Liver (tissue), 9 donors: ENCODE measurements around the gene UMODL1. TPM values are rescaled to one million over a fixed set of nuclear protein-coding genes. Genes with fewer than 3 reads are reported as not detected.

Experiments
- DNase-seq: peaks from one replicate; pipeline ENCODE4 v3.0.0-alpha.2; 2017; ENCODE audit warnings: low spot score
- H3K27ac ChIP-seq, 2 donors: one replicate each; pipeline ENCODE4 v1.7.0; 2013; ENCODE audit warnings: inconsistent platforms in 2 of 2, low read length in 2 of 2, control low read depth in 1 of 2, low read depth in 1 of 2, mild to moderate bottlenecking in 1 of 2
- H3K27me3 ChIP-seq, 4 donors: one replicate each; pipeline versions ENCODE4 v1.6.1 to v1.7.0; 2013; ENCODE audit warnings: low read length in 3 of 4, inconsistent platforms in 1 of 4, mild to moderate bottlenecking in 1 of 4, moderate library complexity in 1 of 4; ENCODE audit not compliant: control insufficient read depth in 4 of 4, insufficient read depth in 4 of 4
- H3K36me3 ChIP-seq, 4 donors: one replicate each; pipeline versions ENCODE4 v1.6.1 to v1.7.0; 2013; ENCODE audit warnings: low read length in 3 of 4, mild to moderate bottlenecking in 3 of 4, low read depth in 1 of 4, moderate library complexity in 1 of 4; ENCODE audit not compliant: control insufficient read depth in 4 of 4, insufficient read depth in 3 of 4
- H3K4me1 ChIP-seq, 4 donors: one replicate each; pipeline versions ENCODE4 v1.6.1 to v1.7.0; 2013; ENCODE audit warnings: low read length in 3 of 4, mild to moderate bottlenecking in 3 of 4, moderate library complexity in 1 of 4; ENCODE audit not compliant: control insufficient read depth in 4 of 4, insufficient read depth in 4 of 4
- H3K4me3 ChIP-seq, 3 donors: one replicate each; pipeline versions ENCODE4 v1.6.1 to v1.7.0; 2013; ENCODE audit warnings: low read length in 3 of 3, control low read depth in 1 of 3, low read depth in 1 of 3, mild to moderate bottlenecking in 1 of 3
- H3K9ac ChIP-seq, 2 donors: one replicate each; pipeline ENCODE4 v1.7.0; 2013; ENCODE audit warnings: low read length in 2 of 2, mild to moderate bottlenecking in 2 of 2, moderate library complexity in 2 of 2, control low read depth in 1 of 2, low read depth in 1 of 2
- H3K9me3 ChIP-seq, 4 donors: one replicate each; pipeline versions ENCODE4 v1.6.1 to v1.7.0; 2013; ENCODE audit warnings: low read length in 3 of 4; ENCODE audit not compliant: control insufficient read depth in 4 of 4
- FOXA1 ChIP-seq: IDR thresholded peaks from 2 replicates; pipeline ENCODE4 v1.6.1; 2016; ENCODE audit warnings: antibody characterized with exemption
- FOXA2 ChIP-seq: IDR thresholded peaks from 2 replicates; pipeline ENCODE4 v1.6.1; 2016; ENCODE audit warnings: antibody characterized with exemption
- GABPA ChIP-seq, 2 donors: IDR thresholded peaks in 1 of 2; conservative IDR thresholded peaks in 1 of 2; 2 replicates each; pipeline ENCODE4 v1.6.1; 2016; ENCODE audit warnings: antibody characterized with exemption in 2 of 2, mild to moderate bottlenecking in 1 of 2, moderate library complexity in 1 of 2
- HNF4A ChIP-seq, 2 donors: conservative IDR thresholded peaks; 2 replicates each; pipeline ENCODE4 v1.6.1; 2016; ENCODE audit warnings: antibody characterized with exemption in 2 of 2, mild to moderate bottlenecking in 2 of 2
- NR2F2 ChIP-seq: IDR thresholded peaks from 2 replicates; pipeline ENCODE4 v1.6.1; 2016; ENCODE audit warnings: antibody characterized with exemption
- RAD21 ChIP-seq, 2 donors: IDR thresholded peaks; 2 replicates each; pipeline ENCODE4 v1.6.1; 2016; ENCODE audit warnings: antibody characterized with exemption in 2 of 2, mild to moderate bottlenecking in 2 of 2
- TAF1 ChIP-seq: conservative IDR thresholded peaks from 2 replicates; pipeline ENCODE4 v1.6.1; 2016; ENCODE audit warnings: antibody characterized with exemption, mild to moderate bottlenecking
- WGBS: extraction: QIAGEN DNeasy Blood & Tissue Kit; methylation state at CpG from one replicate; pipeline ENCODE4 v1.1.7; 2013; 5-methylcytosine and 5-hydroxymethylcytosine counted together
- polyA plus RNA-seq, 2 donors: library from polyadenylated mRNA; stranded (reverse) in 1 of 2; unstranded in 1 of 2; fragments of 200-250 nt in 1 of 2; fragments of >200 nt in 1 of 2; fragmentation: Nextera tagmentation in 1 of 2; extraction: Ambion mirVana in 1 of 2; gene quantifications; one replicate each; pipeline versions ENCODE4 v1.2.1 to v1.2.3, GENCODE V29; 2013 to 2015
- total RNA-seq, 2 donors: library from RNA; depleted of rRNA; stranded (reverse); fragments of >200 nt; gene quantifications; one replicate each; pipeline ENCODE4 v1.2.3, GENCODE V29; 2014
- TF ChIP-seq, protein P1 (sequence below): fragments of 150-350 bp; IDR thresholded peaks from 2 replicates; pipeline ENCODE4 v1.5.1; 2017; ENCODE audit warnings: improper control_type of control experiment, low read depth, low read length; ENCODE audit not compliant: missing input control
- TF ChIP-seq, protein P2 (sequence below): IDR thresholded peaks from 2 replicates; pipeline ENCODE4 v1.6.1; 2016; ENCODE audit warnings: antibody characterized with exemption
- TF ChIP-seq, protein P3 (sequence below): IDR thresholded peaks from 2 replicates; pipeline ENCODE4 v1.6.1; 2016; ENCODE audit warnings: antibody characterized with exemption
- TF ChIP-seq, protein P4 (sequence below): IDR thresholded peaks from 2 replicates; pipeline ENCODE4 v1.6.1; 2016; ENCODE audit warnings: antibody characterized with exemption, mild to moderate bottlenecking
- donor health status: healthy.
- donor health status: healthy.
- donor health status: healthy.
- donor health status: healthy.
- donor health status: healthy.

Gene UMODL1
- total and polyA plus RNA-seq, 4 donors: 0.08 to 0.14 (median 0.08) TPM; not detected in 1

DNA sequence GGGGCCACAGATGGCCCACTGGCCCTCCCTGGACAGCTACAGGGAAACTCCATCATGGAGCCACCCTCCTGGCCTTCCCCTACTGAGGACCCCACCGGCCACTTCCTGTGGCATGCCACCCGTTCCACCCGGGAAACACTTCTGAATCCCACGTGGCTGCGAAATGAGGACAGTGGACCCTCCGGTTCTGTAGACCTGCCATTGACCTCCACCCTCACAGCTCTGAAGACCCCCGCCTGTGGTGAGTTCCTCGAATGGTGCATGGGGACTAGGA is 40.3 kb downstream of the UMODL1 start:
- H3K27ac ChIP-seq: no peak overlapping the region
- peaks cover 0 to 2% (median 0%) of the 10 kb centered on the region in 4 donors for H3K4me1 ChIP-seq
- DNase-seq: no peak
- no peak for TF ChIP-seq TAF1
- TF ChIP-seq FOXA2: no peak
- TF ChIP-seq FOXA1: no peak
- TF ChIP-seq RAD21 (IDR thresholded peaks at IDR 0.05): no peak
- TF ChIP-seq, protein P1, sequence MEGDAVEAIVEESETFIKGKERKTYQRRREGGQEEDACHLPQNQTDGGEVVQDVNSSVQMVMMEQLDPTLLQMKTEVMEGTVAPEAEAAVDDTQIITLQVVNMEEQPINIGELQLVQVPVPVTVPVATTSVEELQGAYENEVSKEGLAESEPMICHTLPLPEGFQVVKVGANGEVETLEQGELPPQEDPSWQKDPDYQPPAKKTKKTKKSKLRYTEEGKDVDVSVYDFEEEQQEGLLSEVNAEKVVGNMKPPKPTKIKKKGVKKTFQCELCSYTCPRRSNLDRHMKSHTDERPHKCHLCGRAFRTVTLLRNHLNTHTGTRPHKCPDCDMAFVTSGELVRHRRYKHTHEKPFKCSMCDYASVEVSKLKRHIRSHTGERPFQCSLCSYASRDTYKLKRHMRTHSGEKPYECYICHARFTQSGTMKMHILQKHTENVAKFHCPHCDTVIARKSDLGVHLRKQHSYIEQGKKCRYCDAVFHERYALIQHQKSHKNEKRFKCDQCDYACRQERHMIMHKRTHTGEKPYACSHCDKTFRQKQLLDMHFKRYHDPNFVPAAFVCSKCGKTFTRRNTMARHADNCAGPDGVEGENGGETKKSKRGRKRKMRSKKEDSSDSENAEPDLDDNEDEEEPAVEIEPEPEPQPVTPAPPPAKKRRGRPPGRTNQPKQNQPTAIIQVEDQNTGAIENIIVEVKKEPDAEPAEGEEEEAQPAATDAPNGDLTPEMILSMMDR: no peak
- TF ChIP-seq, protein P2, sequence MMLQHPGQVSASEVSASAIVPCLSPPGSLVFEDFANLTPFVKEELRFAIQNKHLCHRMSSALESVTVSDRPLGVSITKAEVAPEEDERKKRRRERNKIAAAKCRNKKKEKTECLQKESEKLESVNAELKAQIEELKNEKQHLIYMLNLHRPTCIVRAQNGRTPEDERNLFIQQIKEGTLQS: no peak
- no peak for TF ChIP-seq NR2F2
- H3K36me3 ChIP-seq: no peaks in the 10 kb centered on the region
- no peak overlapping the region for H3K4me3 ChIP-seq
- H3K9me3 ChIP-seq: no peaks in the 10 kb centered on the region
- H3K9ac ChIP-seq: no peak overlapping the region
- H3K27me3 ChIP-seq: peaks cover 0 to 3% (median 0%) of the 10 kb centered on the region in 4 donors
- 85% methylated on average over 8 of the region's 8 CpGs for WGBS

DNA sequence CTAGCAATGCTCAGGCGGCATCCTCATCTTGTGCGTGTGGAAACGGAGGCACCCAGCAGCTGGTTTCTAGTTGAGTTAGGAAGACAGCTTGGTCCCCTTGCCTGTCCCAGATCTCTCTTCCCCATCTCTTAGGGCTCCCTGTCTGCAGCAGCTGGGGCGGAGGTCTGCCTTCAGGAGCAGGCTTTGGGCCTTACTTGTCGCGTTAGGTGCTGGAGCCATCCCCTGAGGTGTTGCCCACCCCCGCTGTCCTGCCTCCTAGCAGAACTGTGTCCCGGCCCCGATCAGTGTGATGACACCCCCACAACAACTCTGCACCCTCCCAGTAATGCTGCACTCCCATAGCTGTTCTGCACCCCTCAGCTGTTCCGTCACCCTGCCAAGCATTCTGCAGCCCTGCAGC is 40.7 kb downstream of the UMODL1 start:
- Histone ChIP-seq H3K9ac (no peak overlapping the region), H3K27ac (no peak overlapping the region), H3K4me1 (peaks cover 0 to 2% (median 0%) of the 10 kb centered on the region in 4 donors), H3K27me3 (peaks cover 0 to 3% (median 0%) of the 10 kb centered on the region in 4 donors), H3K36me3 (no peaks in the 10 kb centered on the region), H3K4me3 (no peak overlapping the region), H3K9me3 (no peaks in the 10 kb centered on the region)
- 93% methylated on average over 10 of the region's 10 CpGs for WGBS
- no peak for DNase-seq
- TF ChIP-seq GABPA (IDR thresholded peaks at IDR 0.05 in 1 of 2, conservative IDR thresholded peaks at IDR 0.05 in 1 of 2) (no peak), HNF4A (conservative IDR thresholded peaks at IDR 0.05) (no peak)
- TF ChIP-seq, protein P1: no peak
- TF ChIP-seq, protein P3, sequence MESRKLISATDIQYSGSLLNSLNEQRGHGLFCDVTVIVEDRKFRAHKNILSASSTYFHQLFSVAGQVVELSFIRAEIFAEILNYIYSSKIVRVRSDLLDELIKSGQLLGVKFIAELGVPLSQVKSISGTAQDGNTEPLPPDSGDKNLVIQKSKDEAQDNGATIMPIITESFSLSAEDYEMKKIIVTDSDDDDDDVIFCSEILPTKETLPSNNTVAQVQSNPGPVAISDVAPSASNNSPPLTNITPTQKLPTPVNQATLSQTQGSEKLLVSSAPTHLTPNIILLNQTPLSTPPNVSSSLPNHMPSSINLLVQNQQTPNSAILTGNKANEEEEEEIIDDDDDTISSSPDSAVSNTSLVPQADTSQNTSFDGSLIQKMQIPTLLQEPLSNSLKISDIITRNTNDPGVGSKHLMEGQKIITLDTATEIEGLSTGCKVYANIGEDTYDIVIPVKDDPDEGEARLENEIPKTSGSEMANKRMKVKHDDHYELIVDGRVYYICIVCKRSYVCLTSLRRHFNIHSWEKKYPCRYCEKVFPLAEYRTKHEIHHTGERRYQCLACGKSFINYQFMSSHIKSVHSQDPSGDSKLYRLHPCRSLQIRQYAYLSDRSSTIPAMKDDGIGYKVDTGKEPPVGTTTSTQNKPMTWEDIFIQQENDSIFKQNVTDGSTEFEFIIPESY: no peak
- TF ChIP-seq, protein P4, sequence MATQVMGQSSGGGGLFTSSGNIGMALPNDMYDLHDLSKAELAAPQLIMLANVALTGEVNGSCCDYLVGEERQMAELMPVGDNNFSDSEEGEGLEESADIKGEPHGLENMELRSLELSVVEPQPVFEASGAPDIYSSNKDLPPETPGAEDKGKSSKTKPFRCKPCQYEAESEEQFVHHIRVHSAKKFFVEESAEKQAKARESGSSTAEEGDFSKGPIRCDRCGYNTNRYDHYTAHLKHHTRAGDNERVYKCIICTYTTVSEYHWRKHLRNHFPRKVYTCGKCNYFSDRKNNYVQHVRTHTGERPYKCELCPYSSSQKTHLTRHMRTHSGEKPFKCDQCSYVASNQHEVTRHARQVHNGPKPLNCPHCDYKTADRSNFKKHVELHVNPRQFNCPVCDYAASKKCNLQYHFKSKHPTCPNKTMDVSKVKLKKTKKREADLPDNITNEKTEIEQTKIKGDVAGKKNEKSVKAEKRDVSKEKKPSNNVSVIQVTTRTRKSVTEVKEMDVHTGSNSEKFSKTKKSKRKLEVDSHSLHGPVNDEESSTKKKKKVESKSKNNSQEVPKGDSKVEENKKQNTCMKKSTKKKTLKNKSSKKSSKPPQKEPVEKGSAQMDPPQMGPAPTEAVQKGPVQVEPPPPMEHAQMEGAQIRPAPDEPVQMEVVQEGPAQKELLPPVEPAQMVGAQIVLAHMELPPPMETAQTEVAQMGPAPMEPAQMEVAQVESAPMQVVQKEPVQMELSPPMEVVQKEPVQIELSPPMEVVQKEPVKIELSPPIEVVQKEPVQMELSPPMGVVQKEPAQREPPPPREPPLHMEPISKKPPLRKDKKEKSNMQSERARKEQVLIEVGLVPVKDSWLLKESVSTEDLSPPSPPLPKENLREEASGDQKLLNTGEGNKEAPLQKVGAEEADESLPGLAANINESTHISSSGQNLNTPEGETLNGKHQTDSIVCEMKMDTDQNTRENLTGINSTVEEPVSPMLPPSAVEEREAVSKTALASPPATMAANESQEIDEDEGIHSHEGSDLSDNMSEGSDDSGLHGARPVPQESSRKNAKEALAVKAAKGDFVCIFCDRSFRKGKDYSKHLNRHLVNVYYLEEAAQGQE: no peak
- TF ChIP-seq, protein P2: no peak
